GM12878 (cell line): ENCODE measurements around the gene DGCR8. TPM values are rescaled to one million over a fixed set of nuclear protein-coding genes. Genes with fewer than 3 reads are reported as not detected.

Experiments
- ATAC-seq: fragments of 200-7000 bp; cut with Tn5 transposase; 3 replicates; pipeline ENCODE4 v1.9.1; 2020; ENCODE audit warnings: mild to moderate bottlenecking, moderate library complexity
- BruUV-seq: library from RNA; stranded (reverse); fragments of 400-500 nt; replicated peaks from 2 replicates; lab custom pipeline; 2021; lab: Mats Ljungman, UMichigan
- CTCF ChIA-PET: fragments of 300-600 bp; sonication (Branson Sonifier 250); formaldehyde crosslinking; extraction: SDS; loops from one replicate; lab custom pipeline; 2021; ENCODE audit warnings: inconsistent platforms; lab: Yijun Ruan, JAX
- POLR2A ChIA-PET: fragments of 350-600 bp; formaldehyde crosslinking; extraction: SDS; loops from one replicate; lab custom pipeline; 2021; ENCODE audit warnings: inconsistent platforms; lab: Charles Lee
- RAD21 ChIA-PET: fragments of 300-600 bp; sonication (Branson Sonifier 250); formaldehyde crosslinking; loops from one replicate; lab custom pipeline; 2023; ENCODE audit warnings: antibody characterized with exemption; ENCODE audit not compliant: unreplicated experiment; lab: Charles Lee
- SMC1A ChIA-PET: fragments of 300-600 bp; sonication (Branson Sonifier 250); formaldehyde crosslinking; loops from one replicate; lab custom pipeline; 2023; ENCODE audit not compliant: unreplicated experiment, uncharacterized antibody; lab: Charles Lee
- DNase-seq: peaks from one replicate; pipeline ENCODE4 v3.0.0-alpha.2; 2011; ENCODE audit warnings: low read depth, low spot score
- FAIRE-seq: peaks from 3 replicates; lab custom pipeline; 2011; peaks lifted over from hg19 to GRCh38; lab: Jason Lieb, UNC
- H2AFZ ChIP-seq: 2 replicates; pipeline ENCODE4 v1.6.0; 2011; ENCODE audit warnings: low read depth, low read length, control low read depth; ENCODE audit not compliant: control insufficient read depth
- H3K27ac ChIP-seq: 2 replicates; pipeline ENCODE4 v1.5.1; 2011; ENCODE audit warnings: control low read depth; ENCODE audit not compliant: control insufficient read depth, insufficient read depth
- H3K27me3 ChIP-seq, 2 experiments: replicated peaks in 1 of 2; 2 replicates each; pipeline versions ENCODE4 v1.6.0 to v1.6.1; 2011; ENCODE audit warnings: low read length in 1 of 2; ENCODE audit not compliant: control insufficient read depth in 2 of 2, insufficient read depth in 2 of 2
- H3K36me3 ChIP-seq, 2 experiments: 2 replicates each; pipeline ENCODE4 v1.5.1; 2011; ENCODE audit warnings: low read length in 1 of 2; ENCODE audit not compliant: control insufficient read depth in 2 of 2, insufficient read depth in 2 of 2
- H3K4me1 ChIP-seq: 2 replicates; pipeline ENCODE4 v1.6.1; 2011; ENCODE audit warnings: mild to moderate bottlenecking, low read length, moderate library complexity, mixed read lengths; ENCODE audit not compliant: control insufficient read depth, insufficient read depth
- H3K4me2 ChIP-seq: 2 replicates; pipeline ENCODE4 v1.6.0; 2011; ENCODE audit warnings: control low read depth; ENCODE audit not compliant: control insufficient read depth, insufficient read depth
- H3K4me3 ChIP-seq: fragments of 200-600 bp; sonication (generic); 2 replicates; pipeline ENCODE4 v1.5.1; 2016
- H3K79me2 ChIP-seq: 2 replicates; pipeline ENCODE4 v1.6.0; 2011; ENCODE audit warnings: low read length; ENCODE audit not compliant: control insufficient read depth, insufficient read depth
- H3K9ac ChIP-seq: 2 replicates; pipeline ENCODE4 v1.8.0; 2011; ENCODE audit warnings: low read length, control low read depth, mixed read lengths; ENCODE audit not compliant: control insufficient read depth, insufficient read depth
- H3K9me3 ChIP-seq: replicated peaks from 3 replicates; pipeline ENCODE4 v1.5.1; 2011; ENCODE audit warnings: mild to moderate bottlenecking, low read length; ENCODE audit not compliant: control insufficient read depth, insufficient read depth
- H4K20me1 ChIP-seq: 2 replicates; pipeline ENCODE4 v1.6.0; 2011; ENCODE audit not compliant: control insufficient read depth, insufficient read depth
- CBX3 ChIP-seq: fragments of 200-600 bp; sonication (generic); IDR thresholded peaks from 2 replicates; pipeline ENCODE4 v1.6.1; 2016; ENCODE audit warnings: low read depth, borderline replicate concordance
- CHD2 ChIP-seq: IDR thresholded peaks from 2 replicates; pipeline ENCODE4 v1.6.1; 2011; ENCODE audit warnings: low read depth, low read length, improper control_type of control experiment, borderline replicate concordance
- ESRRA ChIP-seq: IDR thresholded peaks from 2 replicates; pipeline ENCODE4 v1.6.1; 2012; ENCODE audit warnings: mild to moderate bottlenecking, low read length, improper control_type of control experiment
- MTA2 ChIP-seq: fragments of 450-650 bp; IDR thresholded peaks from 2 replicates; pipeline ENCODE4 v1.6.1; 2016; ENCODE audit warnings: low read depth, mild to moderate bottlenecking, moderate library complexity
- MTA3 ChIP-seq: IDR thresholded peaks from 2 replicates; pipeline ENCODE4 v1.6.1; 2012; ENCODE audit warnings: low read length, inconsistent platforms, borderline replicate concordance
- MYB ChIP-seq: fragments of 150-350 bp; IDR thresholded peaks from 2 replicates; pipeline ENCODE4 v1.6.1; 2014; ENCODE audit warnings: mild to moderate bottlenecking, low read depth, low read length, borderline replicate concordance
- RELA ChIP-seq: fragments of 450-650 bp; IDR thresholded peaks from 2 replicates; pipeline ENCODE4 v1.8.0; 2014; ENCODE audit warnings: borderline replicate concordance; ENCODE audit not compliant: partially characterized antibody
- RFX5 ChIP-seq: IDR thresholded peaks from 2 replicates; pipeline ENCODE4 v1.6.1; 2011; ENCODE audit warnings: low read depth, low read length, improper control_type of control experiment
- SMC3 ChIP-seq: IDR thresholded peaks from 2 replicates; pipeline ENCODE4 v1.6.1; 2011; ENCODE audit warnings: low read length, improper control_type of control experiment, borderline replicate concordance
- TCF3 ChIP-seq: IDR thresholded peaks from 2 replicates; pipeline ENCODE4 v1.6.1; 2012; ENCODE audit warnings: low read depth, mild to moderate bottlenecking, low read length, borderline replicate concordance; ENCODE audit not compliant: insufficient read depth
- ZNF207 ChIP-seq: fragments of 450-650 bp; IDR thresholded peaks from 2 replicates; pipeline ENCODE4 v1.6.1; 2014; ENCODE audit warnings: antibody characterized with exemption, mild to moderate bottlenecking, borderline replicate concordance
- ZNF687 ChIP-seq: fragments of 450-650 bp; IDR thresholded peaks from 2 replicates; pipeline ENCODE4 v1.6.1; 2017; ENCODE audit warnings: mild to moderate bottlenecking, moderate library complexity
- WGBS: methylation state at CpG from one replicate; pipeline ENCODE4 v1.1.6; 2016; ENCODE audit warnings: low lambda C conversion rate; ENCODE audit not compliant: insufficient replicate concordance, insufficient coverage; ENCODE audit errors: missing lambda C conversion rate; 5-methylcytosine and 5-hydroxymethylcytosine counted together
- in situ Hi-C: fragments of 300-500 bp; cut with MboI; formaldehyde crosslinking; loops from 9 replicates; pipeline ENCODE4 v1.14.3; 2018; ENCODE audit warnings: mixed read lengths
- intact Hi-C: fragments of 100-400 bp; cut with micrococcal nuclease; formaldehyde crosslinking; loops from one replicate; pipeline ENCODE4 v1.14.2; 2022; ENCODE audit not compliant: unreplicated experiment
- polyA plus RNA-seq, 11 experiments: library from polyadenylated mRNA; depleted of rRNA in 4 of 11; unstranded in 6 of 11; stranded (reverse) in 5 of 11; fragments of >200 nt; fragmentation: Nextera tagmentation in 4 of 11; fragmentation: Illumina TruSeq in 1 of 11; extraction: Ambion mirVana in 4 of 11; extraction: Trizol in 1 of 11; gene quantifications; 1 replicate in 1 of 11; 2 replicates in 10 of 11; pipeline versions ENCODE4 v1.2.1 to v1.2.3, GENCODE V29; 2011 to 2016; ENCODE audit warnings: inconsistent platforms in 2 of 11, missing spikeins in 2 of 11, low read depth in 1 of 11
- total RNA-seq, 4 experiments: library from RNA; depleted of rRNA in 3 of 4; stranded (reverse); fragments of >200 nt in 3 of 4; fragmentation: Illumina TruSeq in 1 of 4; extraction: Trizol in 1 of 4; gene quantifications; 2 replicates each; pipeline versions ENCODE4 v1.2.1 to v1.2.3, GENCODE V29; 2013 to 2021
- TF ChIP-seq, protein P1 (sequence below): fragments of 450-650 bp; IDR thresholded peaks from 2 replicates; pipeline ENCODE4 v1.6.1; 2016; ENCODE audit warnings: mild to moderate bottlenecking

DGCR8 gene
- total and polyA plus RNA-seq, 10 of the 15 experiments (the other 5 are each of a cell fraction or from before 2014, with no cell fraction given) = 1.2 to 35.1 (median 17.2) TPM

DNA sequence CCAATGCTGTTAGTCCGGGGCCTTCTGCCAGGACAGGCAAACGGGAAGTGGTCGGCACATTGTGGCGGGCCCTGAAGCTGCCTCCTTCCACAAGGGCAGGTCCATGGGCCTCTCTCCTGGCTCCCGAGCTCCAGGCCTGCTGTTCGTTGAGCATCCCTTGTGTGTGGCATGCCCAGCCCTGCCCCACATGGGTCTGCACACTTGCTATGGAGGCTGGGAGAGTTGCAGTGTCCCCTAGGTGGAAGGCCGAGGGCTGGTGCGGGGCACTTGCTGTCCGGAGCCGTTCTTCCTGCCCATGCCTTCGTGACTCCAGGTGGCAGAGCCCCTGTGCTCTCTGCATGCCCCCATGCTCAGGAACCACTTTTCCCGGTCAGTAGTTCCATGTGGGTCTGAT, 26.0 kb upstream of the DGCR8 start:
- Histone ChIP-seq H3K9ac (no peak overlapping the region), H3K4me1 (no peaks in the 10 kb centered on the region), H3K4me2 (no peak overlapping the region), H3K9me3 (peaks cover 2% of the 10 kb centered on the region; the same call in 2 of the 3 replicates), H3K79me2 (no peaks in the 10 kb centered on the region), H3K27me3 (no peaks in the 10 kb centered on the region), H2AFZ (no peak overlapping the region), H3K4me3 (no peak overlapping the region), H3K36me3 (peaks cover 6 to 8% of the 10 kb centered on the region in 2 experiments; a peak in 3 of 4 replicates), H3K27ac (no peak overlapping the region), H4K20me1 (no peaks in the 10 kb centered on the region)
- ChIA-PET RAD21 (no interaction called here), SMC1A (no interaction called here), POLR2A (no interaction called here), CTCF (no interaction called here)
- intact Hi-C loops = no loop called here
- 95% methylated on average over 12 of the region's 12 CpGs for WGBS
- ATAC-seq (no peak), FAIRE-seq (no peak), DNase-seq (no peak)
- no peak for TF ChIP-seq MTA2
- TF ChIP-seq SMC3 = no peak
- in situ Hi-C loops = no loop called here
- no TSS peak for BruUV-seq

- SMC1A ChIA-PET = no interaction called here
- RAD21 ChIA-PET = no interaction called here
- in situ Hi-C loops = no loop called here
- no peak for DNase-seq
- TF ChIP-seq ZNF687 (no peak), ZNF207 (no peak), ESRRA (no peak), TCF3 (no peak), CHD2 (no peak), RFX5 (no peak), MTA3 (no peak), MYB (no peak), RELA (no peak), CBX3 (no peak)
- TF ChIP-seq, protein P1, sequence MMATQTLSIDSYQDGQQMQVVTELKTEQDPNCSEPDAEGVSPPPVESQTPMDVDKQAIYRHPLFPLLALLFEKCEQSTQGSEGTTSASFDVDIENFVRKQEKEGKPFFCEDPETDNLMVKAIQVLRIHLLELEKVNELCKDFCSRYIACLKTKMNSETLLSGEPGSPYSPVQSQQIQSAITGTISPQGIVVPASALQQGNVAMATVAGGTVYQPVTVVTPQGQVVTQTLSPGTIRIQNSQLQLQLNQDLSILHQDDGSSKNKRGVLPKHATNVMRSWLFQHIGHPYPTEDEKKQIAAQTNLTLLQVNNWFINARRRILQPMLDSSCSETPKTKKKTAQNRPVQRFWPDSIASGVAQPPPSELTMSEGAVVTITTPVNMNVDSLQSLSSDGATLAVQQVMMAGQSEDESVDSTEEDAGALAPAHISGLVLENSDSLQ = no peak
- Histone ChIP-seq H3K4me2 (no peak overlapping the region), H3K36me3 (peaks cover 6 to 8% of the 10 kb centered on the region in 2 experiments; a peak in 3 of 4 replicates), H3K9me3 (no peaks in the 10 kb centered on the region), H3K79me2 (no peaks in the 10 kb centered on the region), H3K27me3 (no peaks in the 10 kb centered on the region), H3K4me3 (no peak overlapping the region), H3K27ac (no peak overlapping the region), H3K4me1 (no peaks in the 10 kb centered on the region), H4K20me1 (no peaks in the 10 kb centered on the region), H3K9ac (no peak overlapping the region), H2AFZ (no peak overlapping the region)
- BruUV-seq = no TSS peak
- ATAC-seq = no peak
- POLR2A ChIA-PET = no interaction called here
- 92% methylated on average over 6 of the region's 6 CpGs for whole genome bisulfite sequencing
- no peak for FAIRE-seq
- CTCF ChIA-PET = no interaction called here
- intact Hi-C loops = no loop called here
Observed at GRCh38 chr22:20054485-20054884, 25.6 kb upstream of the DGCR8 start.
